ENCODE data around the gene SSU72. TPM values are rescaled to one million over a fixed set of nuclear protein-coding genes. Genes with fewer than 3 reads are reported as not detected.

Gene SSU72
- polyA plus RNA-seq, 1 donor (not counting 4 experiments of a cell fraction or from before 2014, with no cell fraction given): 79.7 TPM

DNA sequence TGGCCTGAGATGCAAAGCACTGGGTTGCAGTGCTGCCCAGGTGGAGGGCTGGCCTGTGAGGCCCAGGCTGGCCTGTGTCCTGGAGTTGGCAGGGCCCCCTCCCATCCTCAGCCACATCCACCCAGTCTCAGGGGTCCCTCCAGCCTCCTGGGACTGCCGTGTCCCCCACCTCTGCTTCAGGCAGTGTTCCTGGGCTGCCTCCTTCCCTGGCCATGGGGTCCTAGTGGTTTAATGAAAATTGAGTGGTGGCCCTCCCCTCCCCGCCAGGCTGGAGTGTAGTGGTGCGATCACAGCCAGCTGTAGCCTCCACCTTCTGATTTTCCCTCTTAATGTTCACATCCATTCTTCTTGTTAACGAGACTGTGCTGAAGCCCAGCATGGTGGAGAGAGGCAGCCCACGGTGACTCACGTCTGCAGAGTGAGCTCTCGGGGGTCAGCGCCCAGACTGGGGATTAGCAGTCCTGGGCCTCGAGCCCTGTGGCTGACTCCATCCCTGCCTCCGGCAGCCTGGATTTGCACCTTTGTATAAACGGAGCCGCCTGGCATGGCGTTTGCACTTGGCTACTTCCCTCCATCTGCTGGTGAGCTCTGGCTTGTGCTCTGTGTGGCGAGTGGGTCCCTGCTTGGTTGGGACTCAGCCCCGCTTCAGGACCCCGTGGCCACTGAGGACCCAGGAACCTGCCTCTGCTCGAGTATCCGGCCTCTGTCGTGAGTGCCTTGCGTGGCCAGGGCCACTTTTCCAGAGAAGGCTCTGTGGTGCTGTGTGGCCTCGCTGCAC, 47.5 kb upstream of the SSU72 start:
- Histone ChIP-seq H3K9ac (ENCODE audit: control insufficient read depth, extremely low read depth, insufficient read depth, low read length) (no peak overlapping the region), H3K79me2 (ENCODE audit: control insufficient read depth, insufficient read depth, low read length) (no peaks in the 10 kb centered on the region), H3K9me1 (ENCODE audit: control insufficient read depth, extremely low read depth, insufficient read depth, low read length) (no peaks in the 10 kb centered on the region), H3K27me3 (ENCODE audit: control insufficient read depth, extremely low read depth, insufficient read depth, low read length) (no peaks in the 10 kb centered on the region), H3K4me2 (ENCODE audit: control insufficient read depth, extremely low read depth, insufficient read depth, low read depth, low read length) (no peak overlapping the region), H3K9me3 (ENCODE audit: control insufficient read depth, low read depth, low read length) (no peaks in the 10 kb centered on the region), H2AFZ (ENCODE audit: control insufficient read depth, low read length) (no peak overlapping the region), H4K20me1 (ENCODE audit: control insufficient read depth, extremely low read depth, insufficient read depth, low read length) (no peaks in the 10 kb centered on the region), H3K4me3 (ENCODE audit: control insufficient read depth in 2 of 3, extremely low read depth in 1 of 3, insufficient read depth in 2 of 3, low read depth in 1 of 3, low read length in 3 of 3) (no peak overlapping the region), H3K4me1 (ENCODE audit: control insufficient read depth, extremely low read depth, insufficient read depth, low read length) (peaks cover 3% of the 10 kb centered on the region), H3K27ac (ENCODE audit: control insufficient read depth, insufficient read depth, low read length) (no peak overlapping the region), H3K36me3 (ENCODE audit: control insufficient read depth in 2 of 2, extremely low read depth in 1 of 2, insufficient read depth in 2 of 2, low read length in 2 of 2) (peaks cover 0 to 3% of the 10 kb centered on the region in 2 experiments)
- DNase-seq (ENCODE audit: low read depth, low spot score): no peak
- FAIRE-seq: no peak
- TF ChIP-seq, protein P1, sequence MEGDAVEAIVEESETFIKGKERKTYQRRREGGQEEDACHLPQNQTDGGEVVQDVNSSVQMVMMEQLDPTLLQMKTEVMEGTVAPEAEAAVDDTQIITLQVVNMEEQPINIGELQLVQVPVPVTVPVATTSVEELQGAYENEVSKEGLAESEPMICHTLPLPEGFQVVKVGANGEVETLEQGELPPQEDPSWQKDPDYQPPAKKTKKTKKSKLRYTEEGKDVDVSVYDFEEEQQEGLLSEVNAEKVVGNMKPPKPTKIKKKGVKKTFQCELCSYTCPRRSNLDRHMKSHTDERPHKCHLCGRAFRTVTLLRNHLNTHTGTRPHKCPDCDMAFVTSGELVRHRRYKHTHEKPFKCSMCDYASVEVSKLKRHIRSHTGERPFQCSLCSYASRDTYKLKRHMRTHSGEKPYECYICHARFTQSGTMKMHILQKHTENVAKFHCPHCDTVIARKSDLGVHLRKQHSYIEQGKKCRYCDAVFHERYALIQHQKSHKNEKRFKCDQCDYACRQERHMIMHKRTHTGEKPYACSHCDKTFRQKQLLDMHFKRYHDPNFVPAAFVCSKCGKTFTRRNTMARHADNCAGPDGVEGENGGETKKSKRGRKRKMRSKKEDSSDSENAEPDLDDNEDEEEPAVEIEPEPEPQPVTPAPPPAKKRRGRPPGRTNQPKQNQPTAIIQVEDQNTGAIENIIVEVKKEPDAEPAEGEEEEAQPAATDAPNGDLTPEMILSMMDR (optimal IDR thresholded peaks at IDR 0.05 in 1 of 3, IDR thresholded peaks at IDR 0.05 in 1 of 3, conservative IDR thresholded peaks at IDR 0.05 in 1 of 3; ENCODE audit: extremely low read depth in 1 of 3, insufficient read depth in 2 of 3, low read length in 3 of 3): no peak
- TF ChIP-seq EZH2 (IDR thresholded peaks at IDR 0.05; ENCODE audit: low read length): no peak
- dilution Hi-C loops (cut with MboI; ENCODE audit: extremely low pct_ligation_motif_present, low sequenced_read_pairs): no loop called here

GRCh38 chr1:1621173-1622009, 46.7 kb upstream of the SSU72 start:
- Histone ChIP-seq H3K9me3 (ENCODE audit: control insufficient read depth, low read depth, low read length) (no peaks in the 10 kb centered on the region), H3K79me2 (ENCODE audit: control insufficient read depth, insufficient read depth, low read length) (peaks cover 7% of the 10 kb centered on the region), H3K4me1 (ENCODE audit: control insufficient read depth, extremely low read depth, insufficient read depth, low read length) (peaks cover 6% of the 10 kb centered on the region), H3K9ac (ENCODE audit: control insufficient read depth, extremely low read depth, insufficient read depth, low read length) (no peak overlapping the region), H3K4me2 (ENCODE audit: control insufficient read depth, extremely low read depth, insufficient read depth, low read depth, low read length) (no peak overlapping the region), H3K27ac (ENCODE audit: control insufficient read depth, insufficient read depth, low read length) (no peak overlapping the region), H3K27me3 (ENCODE audit: control insufficient read depth, extremely low read depth, insufficient read depth, low read length) (no peaks in the 10 kb centered on the region), H3K4me3 (ENCODE audit: control insufficient read depth in 2 of 3, extremely low read depth in 1 of 3, insufficient read depth in 2 of 3, low read depth in 1 of 3, low read length in 3 of 3) (no peak overlapping the region), H3K36me3 (ENCODE audit: control insufficient read depth in 2 of 2, extremely low read depth in 1 of 2, insufficient read depth in 2 of 2, low read length in 2 of 2) (peaks cover 0 to 3% of the 10 kb centered on the region in 2 experiments), H2AFZ (ENCODE audit: control insufficient read depth, low read length) (no peak overlapping the region), H4K20me1 (ENCODE audit: control insufficient read depth, extremely low read depth, insufficient read depth, low read length) (no peaks in the 10 kb centered on the region), H3K9me1 (ENCODE audit: control insufficient read depth, extremely low read depth, insufficient read depth, low read length) (no peaks in the 10 kb centered on the region)
- dilution Hi-C loops (cut with MboI; ENCODE audit: extremely low pct_ligation_motif_present, low sequenced_read_pairs): no loop called here
- TF ChIP-seq, protein P1 (optimal IDR thresholded peaks at IDR 0.05 in 1 of 3, IDR thresholded peaks at IDR 0.05 in 1 of 3, conservative IDR thresholded peaks at IDR 0.05 in 1 of 3; ENCODE audit: extremely low read depth in 1 of 3, insufficient read depth in 2 of 3, low read length in 3 of 3): no peak
- FAIRE-seq: no peak
- no peak for DNase-seq (ENCODE audit: low read depth, low spot score)

Data from keratinocyte (primary cell).